Measurements from ENCODE around the gene KCNH6.

The KCNH6 gene

DNA sequence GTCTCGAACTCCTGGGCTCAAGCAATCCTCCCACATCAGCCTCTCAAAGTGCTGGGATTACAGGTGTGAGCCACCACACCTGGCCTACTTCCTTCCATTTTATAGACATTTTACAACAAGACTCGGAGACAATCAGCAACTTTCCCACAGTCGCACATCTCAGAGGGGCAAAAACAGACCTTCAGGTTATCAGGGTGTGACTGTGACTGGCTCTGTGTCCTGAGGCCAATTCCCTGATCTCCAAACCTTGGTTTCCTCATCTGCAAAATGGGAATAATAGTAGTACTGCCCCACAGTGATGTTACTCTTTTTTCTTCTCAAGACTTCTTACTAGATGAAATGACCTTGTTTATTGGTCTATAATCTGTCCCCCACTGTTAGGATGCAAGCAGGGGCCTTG, 10.8 kb upstream of the KCNH6 start:
- DNase-seq = no peak

DNA sequence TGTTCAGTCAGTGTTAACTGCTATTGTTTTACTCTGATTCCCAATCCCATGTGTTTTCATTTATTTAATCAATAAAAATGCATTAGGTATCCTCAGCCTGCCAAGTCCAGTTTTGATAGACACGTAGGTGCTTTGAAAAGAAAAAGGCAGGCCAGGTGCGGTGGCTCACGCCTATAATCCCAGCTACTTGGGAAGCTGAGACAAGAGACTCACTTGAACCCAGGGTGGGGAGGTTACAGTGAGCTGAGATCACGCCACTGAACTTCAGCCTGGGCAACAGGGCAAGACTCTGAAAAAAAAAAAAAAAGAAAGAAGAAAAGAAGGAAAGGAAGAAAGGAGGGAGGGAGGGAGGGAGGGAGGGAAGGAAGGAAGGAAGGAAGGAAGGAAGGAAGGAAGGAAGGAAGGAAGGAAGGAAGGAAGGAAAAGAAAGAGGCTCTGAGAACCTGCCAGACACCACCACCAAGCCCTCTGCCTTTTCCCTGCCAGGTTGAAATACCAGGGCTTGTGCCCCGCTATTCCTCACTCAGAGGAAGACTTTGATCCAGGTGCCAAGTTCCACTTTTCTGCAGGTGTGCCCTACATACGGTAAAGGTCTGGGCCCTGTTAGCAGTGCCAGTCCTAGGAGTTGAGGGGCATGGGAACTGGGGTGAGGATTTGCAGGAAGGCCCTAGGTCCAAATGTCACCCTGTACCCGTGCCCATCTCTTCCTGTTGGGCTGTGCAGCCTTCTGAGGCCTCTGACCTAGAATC, 10.1 kb upstream of the KCNH6 start:
- DNase-seq = no peak

- DNase-seq = no peak
Observed at GRCh38 chr17:63514477-63514876, 8.7 kb upstream of the KCNH6 start.

DNA sequence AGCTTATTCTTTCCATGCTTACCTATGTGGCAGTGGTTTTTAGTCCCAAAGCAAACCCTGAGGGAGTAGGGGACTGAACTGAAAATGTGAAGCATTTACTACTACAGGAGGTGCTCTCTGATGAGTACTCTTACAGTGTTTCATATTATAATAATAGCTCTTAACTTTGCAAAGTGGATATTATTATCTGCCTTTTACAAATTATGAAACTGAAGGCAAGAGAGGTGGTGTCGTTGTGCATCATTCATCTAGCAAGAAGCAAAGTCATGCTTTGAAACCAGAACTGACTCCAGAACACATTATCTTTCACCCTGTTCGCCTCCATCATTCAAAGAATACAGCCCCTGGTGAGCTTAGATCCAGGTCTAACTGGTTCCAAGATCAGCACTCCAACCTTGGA, 8.2 kb upstream of the KCNH6 start:
- DNase-seq = no peak

- DNase-seq = no peak
Observed at GRCh38 chr17:63515426-63515825, 7.7 kb upstream of the KCNH6 start.

DNA sequence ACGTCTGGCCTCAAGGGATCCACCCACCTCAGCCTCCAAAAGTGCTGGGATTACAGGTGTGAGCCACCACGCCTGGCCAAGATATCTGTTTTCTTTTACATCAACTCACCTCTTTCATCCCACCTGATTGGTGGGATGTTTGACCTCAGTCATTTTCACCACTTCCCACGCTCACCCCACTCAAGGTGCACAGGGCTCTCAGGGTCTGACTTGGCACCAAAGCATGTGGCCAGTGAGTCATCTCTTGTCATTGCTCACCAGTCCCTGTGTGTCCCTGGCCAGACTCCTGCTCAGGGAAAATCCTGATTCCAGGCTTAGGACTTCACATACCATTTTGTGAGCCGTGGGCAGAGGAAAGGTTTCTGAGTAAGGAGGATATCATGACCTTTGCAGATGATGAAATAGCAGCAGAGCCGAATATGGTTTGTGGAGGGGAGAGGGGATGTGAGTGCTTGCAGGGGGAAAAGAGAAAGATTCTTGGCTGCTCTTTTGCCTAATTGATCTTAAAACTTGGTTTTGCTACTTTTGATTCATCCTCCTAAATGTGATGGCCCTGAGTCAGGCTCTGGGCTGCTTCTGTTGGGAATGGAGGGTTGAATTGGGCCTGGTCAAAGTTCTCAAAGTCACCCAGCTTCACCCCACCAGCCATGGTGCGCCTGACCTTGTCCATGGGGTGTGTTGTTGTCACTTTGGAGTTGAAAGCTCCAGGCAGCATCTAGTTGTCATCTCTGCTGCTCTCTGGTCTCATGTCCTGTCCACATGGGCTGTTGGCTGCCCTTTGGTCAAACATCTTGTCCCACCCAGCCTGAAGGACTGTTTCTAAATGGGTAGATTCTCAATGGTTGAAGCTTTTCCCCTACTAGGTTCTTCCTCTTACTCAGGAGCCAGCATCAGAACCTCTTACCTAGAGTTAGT, 6.0 kb upstream of the KCNH6 start:
- DNase-seq = peak; percentile 58

DNA sequence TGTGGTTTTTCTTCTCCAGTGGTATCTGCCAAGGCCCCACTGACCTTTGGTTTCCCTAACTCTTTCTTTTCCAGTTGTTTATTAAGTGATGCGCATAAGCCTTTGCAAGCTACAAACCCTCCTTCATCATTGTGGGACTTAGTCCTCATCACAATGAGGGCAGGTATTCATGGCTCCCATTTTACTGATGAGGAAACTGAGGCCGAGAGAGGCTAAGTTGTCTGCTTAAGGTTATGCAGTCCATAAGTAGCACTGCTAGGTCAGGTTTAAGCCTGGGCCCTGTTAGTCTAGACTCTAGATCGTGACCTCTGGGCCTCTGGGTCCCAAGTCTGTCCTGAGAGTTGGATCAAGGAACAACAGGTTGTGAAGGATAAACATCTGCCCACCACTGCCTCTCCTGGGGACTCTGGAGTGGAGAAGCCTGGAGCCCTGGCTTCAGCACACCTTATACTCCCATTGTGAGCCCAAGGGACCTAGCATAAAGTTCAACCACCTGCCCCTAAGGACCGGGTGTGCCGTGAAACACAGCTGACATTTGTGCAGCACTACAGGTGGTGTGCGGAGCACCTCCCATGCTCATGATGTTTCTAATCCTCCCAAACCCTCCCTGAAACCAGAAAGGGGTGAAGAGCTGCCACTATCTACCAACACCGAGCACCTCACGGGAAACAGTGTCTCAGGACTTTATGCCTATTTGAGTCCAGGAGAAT, 5.2 kb upstream of the KCNH6 start:
- no peak for DNase-seq

GRCh38 chr17:63519116-63519881, 3.9 kb upstream of the KCNH6 start:
- no peak for DNase-seq

- DNase-seq = no peak
Observed at GRCh38 chr17:63519972-63520882, 2.9 kb upstream of the KCNH6 start.

- DNase-seq = no peak
Observed at GRCh38 chr17:63524051-63524450, 893 bp downstream of the KCNH6 start.

GRCh38 chr17:63525190-63525946, 2.2 kb downstream of the KCNH6 start:
- no peak for DNase-seq

- DNase-seq = no peak
Observed at GRCh38 chr17:63526861-63527260, 3.7 kb downstream of the KCNH6 start.

GRCh38 chr17:63528183-63528582, 5.0 kb downstream of the KCNH6 start:
- no peak for DNase-seq

DNA sequence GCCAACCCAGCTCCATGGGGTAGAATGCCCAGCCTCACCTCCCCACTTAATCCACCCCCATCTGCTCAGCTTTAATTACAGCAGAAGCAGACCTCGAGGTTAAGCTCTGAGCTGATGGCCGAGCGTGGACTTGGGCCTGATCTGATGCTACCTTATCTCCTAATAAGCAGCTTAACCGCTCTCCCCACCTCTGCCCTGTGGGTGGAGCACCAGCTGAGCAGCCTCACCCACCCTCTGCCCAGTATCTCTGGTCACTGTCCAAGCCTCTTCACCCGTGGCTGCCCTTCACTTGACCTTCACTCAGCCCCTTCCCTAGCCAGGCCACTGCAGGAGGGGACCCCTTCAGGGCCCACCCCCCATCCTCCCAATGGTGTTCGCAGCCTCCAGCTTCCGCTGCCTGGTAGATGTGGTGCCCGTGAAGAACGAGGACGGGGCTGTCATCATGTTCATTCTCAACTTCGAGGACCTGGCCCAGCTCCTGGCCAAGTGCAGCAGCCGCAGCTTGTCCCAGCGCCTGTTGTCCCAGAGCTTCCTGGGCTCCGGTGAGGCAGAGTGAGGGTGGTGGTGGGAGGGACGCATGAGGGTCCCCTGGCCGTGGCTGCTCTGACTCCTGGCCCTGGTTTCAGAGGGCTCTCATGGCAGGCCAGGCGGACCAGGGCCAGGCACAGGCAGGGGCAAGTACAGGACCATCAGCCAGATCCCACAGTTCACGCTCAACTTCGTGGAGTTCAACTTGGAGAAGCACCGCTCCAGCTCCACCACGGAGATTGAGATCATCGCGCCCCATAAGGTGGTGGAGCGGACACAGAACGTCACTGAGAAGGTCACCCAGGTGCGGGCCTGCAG, 6.8 kb downstream of the KCNH6 start:
- DNase-seq = no peak

GRCh38 chr17:63530557-63531021, 7.4 kb downstream of the KCNH6 start:
- DNase-seq = no peak

DNA sequence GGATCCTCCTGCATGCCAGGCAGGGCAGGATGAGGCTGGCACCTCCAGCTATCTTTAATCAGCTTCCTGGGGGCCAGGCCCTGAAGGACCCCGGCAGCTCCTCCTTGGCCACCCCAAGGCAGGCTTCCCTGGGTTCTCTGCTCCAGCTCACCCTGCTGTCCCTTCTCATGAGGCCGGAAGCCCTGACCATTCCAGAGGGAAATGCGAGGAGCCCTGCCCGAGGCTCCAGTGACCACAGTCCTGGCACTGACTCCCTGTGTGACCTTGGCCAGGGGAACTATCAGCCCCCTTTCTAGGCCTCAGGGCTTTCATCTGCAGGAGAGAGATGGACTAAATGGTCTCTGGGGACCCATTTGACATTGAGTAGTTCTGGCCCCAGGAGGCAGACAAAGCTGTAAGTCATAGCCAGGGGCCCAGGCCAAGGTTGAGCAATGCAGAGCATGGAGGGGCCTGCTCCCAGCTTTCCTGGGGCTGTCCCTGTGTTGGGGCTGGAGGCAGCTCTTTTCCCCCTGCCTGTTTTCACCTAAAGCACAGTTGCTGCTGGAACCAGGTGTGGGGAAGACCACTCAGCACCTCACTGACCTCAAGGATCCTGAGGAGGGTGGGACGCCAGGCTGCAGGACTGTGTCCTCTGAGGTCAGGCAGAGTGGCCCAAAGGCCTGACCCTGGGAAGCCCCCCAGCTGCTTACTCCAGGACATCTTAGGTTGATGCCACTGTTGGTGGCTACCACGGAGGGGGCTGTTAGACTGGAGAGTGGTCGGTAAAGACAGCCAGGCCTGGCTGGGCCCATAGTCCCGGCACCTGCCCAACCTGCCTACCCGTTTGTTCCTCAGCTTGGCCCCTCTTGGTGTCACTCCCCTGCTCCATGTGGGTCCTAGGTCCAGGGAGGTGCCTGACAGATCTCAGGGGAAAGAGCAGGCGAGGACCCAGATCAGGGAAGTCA, 8.1 kb downstream of the KCNH6 start:
- no peak for DNase-seq

DNA sequence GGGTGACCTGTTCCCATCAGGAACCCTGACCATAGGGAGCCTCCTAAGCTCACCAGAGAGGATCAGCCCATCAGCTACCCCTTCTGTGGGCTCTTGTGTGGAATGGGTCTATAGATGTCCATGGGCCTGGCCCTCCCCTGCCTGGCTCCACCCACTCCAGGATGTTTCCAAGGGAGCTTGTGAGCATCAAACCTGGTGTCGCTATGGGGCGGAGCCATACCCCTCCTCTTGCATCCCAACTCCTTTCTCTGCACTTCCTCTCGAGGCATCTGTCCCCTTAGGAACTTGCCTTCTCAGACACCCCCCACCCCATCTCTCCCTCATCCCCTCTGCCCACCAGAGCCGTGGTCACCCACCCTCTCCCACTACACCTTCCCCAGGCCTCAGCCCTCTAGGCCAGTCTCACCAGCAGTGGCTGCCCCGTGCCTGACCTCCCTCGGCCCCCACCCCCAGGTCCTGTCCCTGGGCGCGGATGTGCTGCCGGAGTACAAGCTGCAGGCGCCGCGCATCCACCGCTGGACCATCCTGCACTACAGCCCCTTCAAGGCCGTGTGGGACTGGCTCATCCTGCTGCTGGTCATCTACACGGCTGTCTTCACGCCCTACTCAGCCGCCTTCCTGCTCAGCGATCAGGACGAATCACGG, 10.4 kb downstream of the KCNH6 start:
- no peak for DNase-seq

- DNase-seq = no peak
Observed at GRCh38 chr17:63534078-63534570, 11.0 kb downstream of the KCNH6 start.

Measured in stimulated activated CD4-positive, alpha-beta T cell treated with anti-CD3 and anti-CD28 coated beads, Interleukin-1b, Interleukin-23, amount 100 ng/mL, for 48 hours (primary cell).